CD4-positive, alpha-beta memory T cell (primary cell): Measurements from ENCODE around the gene CLCN2. TPM values are rescaled to one million over a fixed set of nuclear protein-coding genes. Genes with fewer than 3 reads are reported as not detected.

Experiments used
- CTCF ChIA-PET: fragments of 350-600 bp; sonication (Branson Sonifier 250); formaldehyde crosslinking; loops from one replicate; lab custom pipeline; 2021; ENCODE audit warnings: inconsistent platforms; ENCODE audit not compliant: partially characterized antibody; lab: Charles Lee
- POLR2A ChIA-PET: fragments of 350-600 bp; sonication (Branson Sonifier 250); formaldehyde crosslinking; loops from one replicate; lab custom pipeline; 2021; ENCODE audit not compliant: partially characterized antibody; lab: Charles Lee
- DNase-seq, 5 donors: peaks; one replicate each; pipeline versions ENCODE4 v3.0.0 to v3.0.0-alpha.2; 2020 to 2022; ENCODE audit warnings: mixed read lengths in 1 of 5
- H3K27ac ChIP-seq: one replicate; pipeline ENCODE4 v1.7.0; 2013; ENCODE audit warnings: low read depth, low read length
- H3K27me3 ChIP-seq: 2 replicates; pipeline ENCODE4 v1.7.0; 2013; ENCODE audit warnings: mild to moderate bottlenecking, low read length, moderate library complexity; ENCODE audit not compliant: insufficient read depth
- H3K36me3 ChIP-seq: 2 replicates; pipeline ENCODE4 v1.7.0; 2013; ENCODE audit warnings: mild to moderate bottlenecking, low read length, moderate library complexity; ENCODE audit not compliant: insufficient read depth
- H3K4me1 ChIP-seq: 2 replicates; pipeline ENCODE4 v1.7.0; 2013; ENCODE audit warnings: mild to moderate bottlenecking, low read length, moderate library complexity; ENCODE audit not compliant: insufficient read depth
- H3K4me3 ChIP-seq, 2 donors: one replicate each; pipeline ENCODE4 v1.7.0; 2013; ENCODE audit warnings: low read length in 2 of 2, mild to moderate bottlenecking in 1 of 2
- H3K9me3 ChIP-seq, 2 donors: one replicate each; pipeline ENCODE4 v1.7.0; 2013; ENCODE audit warnings: low read length in 2 of 2, control low read depth in 1 of 2; ENCODE audit not compliant: control insufficient read depth in 1 of 2
- H3K27ac Mint-ChIP-seq, 7 donors: one replicate each; pipeline ENCODE4 v1.8.0; 2020 to 2021; ENCODE audit warnings: mixed read lengths in 7 of 7, mild to moderate bottlenecking in 6 of 7, inconsistent platforms in 3 of 7, moderate library complexity in 3 of 7
- H3K27me3 Mint-ChIP-seq, 2 donors: one replicate each; pipeline ENCODE4 v1.8.0; 2020 to 2021; ENCODE audit warnings: mixed read lengths in 2 of 2
- H3K36me3 Mint-ChIP-seq, 2 donors: one replicate each; pipeline ENCODE4 v1.8.0; 2020 to 2021; ENCODE audit warnings: mixed read lengths in 2 of 2, inconsistent platforms in 1 of 2, mild to moderate bottlenecking in 1 of 2
- H3K4me1 Mint-ChIP-seq, 4 donors: one replicate each; pipeline ENCODE4 v1.8.0; 2020 to 2021; ENCODE audit warnings: mixed read lengths in 4 of 4, mild to moderate bottlenecking in 1 of 4
- H3K4me3 Mint-ChIP-seq, 8 donors: one replicate each; pipeline ENCODE4 v1.8.0; 2020 to 2021; ENCODE audit warnings: mixed read lengths in 8 of 8, mild to moderate bottlenecking in 7 of 8, moderate library complexity in 6 of 8, inconsistent platforms in 3 of 8
- H3K9me3 Mint-ChIP-seq, 8 donors: one replicate each; pipeline ENCODE4 v1.8.0; 2020 to 2021; ENCODE audit warnings: mixed read lengths in 8 of 8, mild to moderate bottlenecking in 5 of 8, inconsistent platforms in 3 of 8, moderate library complexity in 1 of 8
- intact Hi-C: fragments of 100-400 bp; cut with micrococcal nuclease; formaldehyde crosslinking; loops from one replicate; pipeline ENCODE4 v1.15.1; 2023
- polyA plus RNA-seq, 2 donors: library from polyadenylated mRNA; unstranded; fragments of 300-500 nt; fragmentation: Illumina TruSeq; gene quantifications; one replicate each; pipeline ENCODE4 v1.2.3, GENCODE V29; 2021
- total RNA-seq, 2 experiments: library from RNA; stranded (reverse); gene quantifications; one replicate each; pipeline ENCODE4 v1.2.3, GENCODE V29; 2021

Gene CLCN2
- total and polyA plus RNA-seq, 4 experiments from 2014 or later = 0.24 to 5.4 (median 2.1) TPM

GRCh38 chr3:184315871-184316661, 45.3 kb downstream of the CLCN2 start:
- H3K27me3 Mint-ChIP-seq = no peaks in the 10 kb centered on the region

GRCh38 chr3:184315543-184315867, 45.9 kb downstream of the CLCN2 start:
- CTCF ChIA-PET = interaction anchor here (0.6 kb wide), 1 partner anchor 64 kb away, joined by 3 read pairs; no protein-coding TSS in a partner anchor
- Mint-ChIP-seq H3K36me3 (peaks cover 13 to 37% of the 10 kb centered on the region in 2 donors), H3K9me3 (no peaks in the 10 kb centered on the region), H3K4me3 (peak overlapping the region; percentile 79 to 90 (median 88)), H3K27me3 (no peaks in the 10 kb centered on the region), H3K4me1 (peaks cover 25 to 42% (median 31%) of the 10 kb centered on the region in 4 donors), H3K27ac (peak overlapping the region; percentile 93 to 97 (median 96))
- Histone ChIP-seq H3K9me3 (no peaks in the 10 kb centered on the region), H3K4me1 (peaks cover 37% of the 10 kb centered on the region), H3K4me3 (peak overlapping the region; percentile 65 to 67), H3K36me3 (peaks cover 22% of the 10 kb centered on the region), H3K27ac (peak overlapping the region; percentile 92), H3K27me3 (no peaks in the 10 kb centered on the region)
- no peak for DNase-seq
- POLR2A ChIA-PET = interaction anchor here (0.7 to 3.9 kb wide), 7 partner anchors 10 to 431 kb away, joined by 3 to 19 read pairs (median 4); partner anchors contain the start of genes CLCN2, FAM131A, PARL and POLR2H
- intact Hi-C loops = loop anchor here (1.0 to 2.0 kb wide), 2 partner anchors 20 to 47 kb away; no protein-coding TSS in a partner anchor

More at GRCh38 chr3:184315871-184316661, 45.3 kb downstream of the CLCN2 start:
- Mint-ChIP-seq H3K27ac (peak overlapping the region; percentile 65 to 97 (median 96)), H3K9me3 (no peaks in the 10 kb centered on the region), H3K36me3 (peaks cover 19 to 42% of the 10 kb centered on the region in 2 donors), H3K4me1 (peaks cover 25 to 42% (median 31%) of the 10 kb centered on the region in 4 donors), H3K4me3 (peak overlapping the region; percentile 79 to 90 (median 86))
- POLR2A ChIA-PET = interaction anchor here (0.7 to 3.9 kb wide), 7 partner anchors 10 to 431 kb away, joined by 3 to 19 read pairs (median 4); partner anchors contain the start of genes CLCN2, FAM131A, PARL and POLR2H
- H3K27ac ChIP-seq = peak overlapping the region; percentile 92
- H3K36me3 ChIP-seq = peaks cover 28% of the 10 kb centered on the region
- peak overlapping the region in 1 of 2 donors; percentile 67 for H3K4me3 ChIP-seq
- CTCF ChIA-PET = interaction anchor here (0.6 kb wide), 1 partner anchor 65 kb away, joined by 3 read pairs; no protein-coding TSS in a partner anchor
- peak in 3 of 5 donors; percentile 14 to 63 (median 20) for DNase-seq
- H3K4me1 ChIP-seq = peaks cover 37% of the 10 kb centered on the region
- intact Hi-C loops = loop anchor here (1.0 to 2.0 kb wide), 2 partner anchors 19 to 47 kb away; no protein-coding TSS in a partner anchor
- H3K27me3 ChIP-seq = no peaks in the 10 kb centered on the region
- no peaks in the 10 kb centered on the region for H3K9me3 ChIP-seq

GRCh38 chr3:184314700-184315542, 46.5 kb downstream of the CLCN2 start:
- H3K4me3 Mint-ChIP-seq = peak overlapping the region; percentile 80 to 93 (median 89)
- peak; percentile 72 to 80 (median 75) for DNase-seq
- H3K36me3 Mint-ChIP-seq = peaks cover 13 to 32% of the 10 kb centered on the region in 2 donors
- H3K4me3 ChIP-seq = peak overlapping the region; percentile 65 to 67
- H3K27ac Mint-ChIP-seq = peak overlapping the region; percentile 93 to 97 (median 96)
- peaks cover 18% of the 10 kb centered on the region for H3K36me3 ChIP-seq
- CTCF ChIA-PET = no interaction called here
- H3K9me3 Mint-ChIP-seq = no peaks in the 10 kb centered on the region
- no peaks in the 10 kb centered on the region for H3K27me3 ChIP-seq
- H3K4me1 Mint-ChIP-seq = peaks cover 25 to 42% (median 31%) of the 10 kb centered on the region in 4 donors
- no peaks in the 10 kb centered on the region for H3K9me3 ChIP-seq
- POLR2A ChIA-PET = interaction anchor here (0.7 to 3.9 kb wide), 5 partner anchors 11 to 430 kb away, joined by 3 to 19 read pairs (median 10); partner anchors contain the start of genes CLCN2, FAM131A, PARL and POLR2H
- no peaks in the 10 kb centered on the region for H3K27me3 Mint-ChIP-seq
- intact Hi-C loops = loop anchor here (1.0 to 2.0 kb wide), 5 partner anchors 16 to 141 kb away; partner anchors contain the start of genes ABCF3, AP2M1 and PSMD2
- H3K27ac ChIP-seq = peak overlapping the region; percentile 92
- H3K4me1 ChIP-seq = peaks cover 37% of the 10 kb centered on the region

- Histone ChIP-seq H3K9me3 (no peaks in the 10 kb centered on the region), H3K27me3 (no peaks in the 10 kb centered on the region), H3K27ac (peak within 1 kb of the TSS; percentile 92), H3K36me3 (peaks cover 14% of the 10 kb centered on the region), H3K4me1 (peaks cover 37% of the 10 kb centered on the region), H3K4me3 (peak within 1 kb of the TSS; percentile 65 to 67)
- ChIA-PET POLR2A (interaction anchor here (1.4 kb wide), 1 partner anchor 48 kb away, joined by 3 read pairs; no protein-coding TSS in a partner anchor), CTCF (no interaction called here)
- Mint-ChIP-seq H3K4me1 (peaks cover 25 to 42% (median 28%) of the 10 kb centered on the region in 4 donors), H3K9me3 (no peaks in the 10 kb centered on the region), H3K27me3 (no peaks in the 10 kb centered on the region), H3K4me3 (peak within 1 kb of the TSS; percentile 80 to 93 (median 90)), H3K36me3 (peaks cover 15 to 30% of the 10 kb centered on the region in 2 donors), H3K27ac (peak within 1 kb of the TSS; percentile 93 to 97 (median 96))
- DNase-seq = peak; percentile 91 to 93 (median 93)
- intact Hi-C loops = loop anchor here (1.0 to 2.0 kb wide), 4 partner anchors 15 to 140 kb away; partner anchors contain the start of genes ABCF3, AP2M1 and PSMD2
Measured at GRCh38 chr3:184314363-184314699, 47.1 kb downstream of the CLCN2 start, which contains the start of gene EIF4G1. TSS of gene EIF4G1 (plus strand) at chr3:184314606. CDS start at chr3:184315797, 1,191 bp downstream.

- peaks cover 25 to 34% of the 10 kb centered on the region in 2 donors for H3K36me3 Mint-ChIP-seq
- no peaks in the 10 kb centered on the region for H3K9me3 Mint-ChIP-seq
- POLR2A ChIA-PET = no interaction called here
- H3K27me3 Mint-ChIP-seq = no peaks in the 10 kb centered on the region
- peaks cover 9 to 20% (median 10%) of the 10 kb centered on the region in 4 donors for H3K4me1 Mint-ChIP-seq
- H3K4me1 ChIP-seq = peaks cover 19% of the 10 kb centered on the region
- H3K27me3 ChIP-seq = no peaks in the 10 kb centered on the region
- peak overlapping the region in 4 of 7 donors; percentile 11 to 88 (median 39) for H3K27ac Mint-ChIP-seq
- H3K4me3 Mint-ChIP-seq = peak overlapping the region in 6 of 8 donors; percentile 7 to 52 (median 30)
- no peak for DNase-seq
- H3K27ac ChIP-seq = no peak overlapping the region
- no peak overlapping the region for H3K4me3 ChIP-seq
- peaks cover 17% of the 10 kb centered on the region for H3K36me3 ChIP-seq
- intact Hi-C loops = no loop called here
- CTCF ChIA-PET = interaction anchor here (1.1 kb wide), 1 partner anchor 9 kb away, joined by 3 read pairs; no protein-coding TSS in a partner anchor
- no peaks in the 10 kb centered on the region for H3K9me3 ChIP-seq
Measured at GRCh38 chr3:184311633-184312032, 49.8 kb downstream of the CLCN2 start.

GRCh38 chr3:184308744-184309143, 52.7 kb downstream of the CLCN2 start:
- Histone ChIP-seq H3K27me3 (no peaks in the 10 kb centered on the region), H3K27ac (no peak overlapping the region), H3K36me3 (peaks cover 45% of the 10 kb centered on the region), H3K4me3 (no peak overlapping the region), H3K4me1 (peaks cover 1% of the 10 kb centered on the region), H3K9me3 (no peaks in the 10 kb centered on the region)
- H3K36me3 Mint-ChIP-seq = peaks cover 46 to 52% of the 10 kb centered on the region in 2 donors
- POLR2A ChIA-PET = no interaction called here
- peaks cover 0 to 6% (median 2%) of the 10 kb centered on the region in 4 donors for H3K4me1 Mint-ChIP-seq
- no peaks in the 10 kb centered on the region for H3K27me3 Mint-ChIP-seq
- no peaks in the 10 kb centered on the region for H3K9me3 Mint-ChIP-seq
- H3K4me3 Mint-ChIP-seq = no peak overlapping the region
- CTCF ChIA-PET = no interaction called here
- intact Hi-C loops = no loop called here
- peak overlapping the region in 3 of 7 donors; percentile 2 to 12 (median 4) for H3K27ac Mint-ChIP-seq
- DNase-seq = no peak
